Fibroblast of the conjunctiva (primary cell): Measurements from ENCODE around the gene TRMT44.
"Not testable (repeated sequence)": the region's sequence is repeated elsewhere in the genome, so short reads cannot be mapped to it uniquely, and the experiment has no call there.

ENCODE experiments used
- DNase-seq: peaks from one replicate; pipeline ENCODE4 v3.0.0-alpha.2; 2010; ENCODE audit warnings: low read depth

TRMT44 gene

GRCh38 chr4:8468746-8469535, 28.4 kb downstream of the TRMT44 start:
- peak; percentile 39 for DNase-seq

DNA sequence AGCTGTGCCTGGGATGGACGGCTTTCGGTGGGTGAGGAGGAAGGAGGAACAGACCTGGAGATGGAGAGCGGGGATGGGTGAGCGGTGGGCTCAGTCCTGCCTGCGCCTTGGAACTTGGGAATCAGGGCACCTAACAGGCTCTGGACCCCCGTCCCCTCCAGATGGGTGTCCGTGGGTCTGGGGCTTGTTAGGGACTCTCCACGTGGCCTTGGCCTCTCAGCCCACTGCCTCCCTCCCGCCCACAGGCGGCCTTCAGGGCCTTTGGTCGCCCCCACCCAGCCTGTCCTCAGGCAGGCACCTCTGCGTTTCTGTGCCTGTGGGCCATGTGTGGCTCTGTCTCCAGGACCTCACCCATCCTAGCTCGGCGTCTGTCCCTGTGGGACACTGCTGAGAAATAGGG, 29.0 kb downstream of the TRMT44 start:
- no peak for DNase-seq

DNA sequence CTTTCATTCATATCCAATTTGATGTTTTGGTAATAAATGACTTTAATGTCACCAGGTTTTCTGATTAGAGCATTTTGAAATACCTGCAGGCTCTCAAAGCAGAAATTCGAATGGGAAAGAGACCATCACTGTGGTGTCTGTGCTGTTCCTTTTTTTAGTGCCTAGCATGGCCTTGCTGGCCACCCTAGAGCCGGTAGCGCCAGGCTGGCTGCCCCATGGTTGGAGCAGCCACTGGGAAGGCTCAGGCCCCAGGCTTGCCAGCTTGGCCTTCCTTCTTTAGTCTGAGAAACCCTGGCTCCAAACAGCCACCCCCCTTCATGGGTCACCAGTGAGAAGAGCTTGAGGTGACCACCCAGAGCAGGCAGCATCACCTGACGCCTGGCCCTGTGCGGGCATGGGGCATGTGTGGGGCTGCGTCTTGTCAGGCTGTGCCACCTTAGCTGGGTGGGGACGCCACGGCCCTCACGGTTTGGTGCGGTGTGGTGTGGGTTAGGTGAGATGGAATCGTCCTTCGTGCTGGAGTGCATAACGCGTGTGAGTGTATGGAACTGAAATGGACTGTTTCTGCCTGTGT, 30.0 kb downstream of the TRMT44 start:
- DNase-seq = no peak

DNA sequence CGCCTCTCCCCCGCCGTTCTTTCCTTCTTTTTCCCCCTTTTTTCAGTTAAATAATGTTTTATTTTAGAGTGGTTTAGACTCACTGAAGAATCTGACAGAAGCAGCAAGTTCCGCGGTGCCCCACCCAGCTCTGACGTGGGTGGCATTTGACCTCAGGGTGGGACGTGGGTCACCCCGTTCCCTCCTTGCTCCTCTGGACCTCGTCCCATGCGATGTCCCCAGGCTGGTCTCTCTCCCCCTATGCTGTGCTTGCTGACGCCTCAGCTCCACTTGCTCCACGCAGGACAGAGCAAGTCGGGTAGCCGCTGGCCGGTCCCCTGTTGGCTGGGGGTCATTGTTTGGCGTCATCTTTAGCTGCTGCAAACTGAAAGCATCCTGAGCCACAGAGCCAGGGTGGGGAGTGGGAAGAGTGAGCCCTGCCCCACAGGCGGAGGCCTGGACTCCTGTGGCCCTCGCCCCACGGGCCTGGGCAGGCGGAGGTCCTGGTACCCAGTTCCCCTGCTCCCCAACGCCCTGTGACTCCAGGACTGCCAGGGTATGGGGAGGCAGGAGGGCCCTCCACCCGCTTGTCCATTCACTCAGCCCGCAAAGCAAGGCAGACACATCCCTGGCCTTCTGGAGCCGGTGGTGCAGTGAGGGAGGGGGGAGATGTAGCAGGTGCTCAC, 30.8 kb downstream of the TRMT44 start:
- no peak for DNase-seq

DNA sequence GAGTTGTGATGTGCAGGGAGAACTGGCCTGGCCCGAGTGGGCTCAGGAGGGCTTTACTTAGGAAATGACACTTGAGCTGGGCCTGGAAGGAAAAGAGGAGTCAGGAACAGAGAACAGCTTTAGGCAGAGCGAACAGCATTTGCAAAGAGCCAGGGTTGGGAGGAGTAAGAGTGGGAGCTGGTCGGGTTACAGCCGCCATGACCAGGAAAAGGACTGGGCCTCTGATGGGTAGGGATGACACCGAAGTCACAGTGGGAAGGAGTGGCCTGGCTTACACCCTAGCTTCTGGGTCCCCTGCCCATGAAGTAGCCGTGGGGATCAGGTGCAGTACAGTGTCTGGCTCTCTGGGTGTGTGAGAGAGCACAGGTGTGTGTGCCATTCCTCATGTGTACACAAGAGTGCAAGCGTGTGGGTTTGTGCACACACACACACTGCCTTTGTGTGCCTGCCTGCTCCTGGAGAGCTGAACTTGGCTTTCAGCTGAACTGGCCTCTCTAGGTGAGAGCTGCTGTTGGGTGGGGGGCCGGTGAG, 31.6 kb downstream of the TRMT44 start:
- no peak for DNase-seq

DNA sequence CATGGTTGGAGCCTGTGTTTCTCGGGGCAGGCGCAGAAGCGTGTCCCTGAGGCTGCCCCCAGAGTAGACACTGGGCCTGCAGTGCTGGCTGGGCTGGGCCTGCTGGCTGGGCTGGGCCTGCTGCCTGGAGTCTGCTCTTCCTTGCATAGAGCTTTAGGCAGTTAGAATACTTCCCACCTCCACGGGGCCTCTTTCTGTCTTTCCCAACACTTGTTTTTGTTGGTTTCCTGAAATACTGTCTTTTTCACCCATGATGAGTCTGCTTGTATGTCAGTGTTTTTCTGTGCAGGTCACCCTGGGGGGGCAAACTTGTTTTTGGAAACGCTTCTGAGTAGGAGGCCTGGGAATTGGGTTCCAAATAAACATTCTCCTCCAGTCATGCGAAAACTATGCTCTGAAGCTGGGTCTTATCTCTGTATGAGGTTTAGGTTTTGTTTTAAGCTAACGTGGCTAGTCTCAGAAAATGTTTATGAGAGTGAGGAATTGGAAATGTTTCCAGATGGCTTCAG, 32.2 kb downstream of the TRMT44 start:
- peak; percentile 73 for DNase-seq

DNA sequence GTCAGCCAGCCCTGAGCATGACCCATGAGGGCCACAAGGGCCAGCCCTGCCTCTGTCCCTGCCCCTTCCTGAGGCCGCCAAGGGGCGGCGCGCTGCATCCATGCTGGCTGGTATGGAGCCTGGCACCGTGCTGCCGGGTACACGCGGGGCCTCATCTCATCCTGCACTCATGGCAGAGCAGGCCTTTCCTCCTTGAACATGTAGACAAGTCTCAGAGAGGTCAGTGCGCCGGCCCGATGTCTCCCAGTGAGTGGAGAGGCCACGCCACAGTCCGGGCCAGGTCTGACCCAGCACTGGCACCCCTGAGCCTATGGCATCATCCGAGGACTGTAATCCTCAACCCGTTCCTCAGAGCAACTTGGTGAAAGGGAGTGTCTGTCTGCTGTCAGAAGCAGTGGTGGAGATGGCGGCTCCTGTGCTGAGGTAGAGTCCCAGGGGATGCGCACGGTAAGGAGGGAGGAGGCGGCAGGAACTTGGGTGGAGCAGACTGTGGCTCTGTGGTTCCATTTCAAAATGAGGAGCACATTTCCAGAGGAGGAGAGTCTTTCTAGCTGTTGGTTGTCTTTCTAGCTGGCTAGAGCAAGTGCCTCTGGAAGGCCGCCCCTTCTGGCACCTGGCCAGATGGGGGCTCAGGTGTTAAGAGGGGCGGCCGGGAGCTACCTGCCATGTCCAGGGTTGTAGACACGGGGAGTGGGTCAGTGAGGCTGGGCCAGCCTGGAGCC, 32.8 kb downstream of the TRMT44 start:
- no peak for DNase-seq

DNA sequence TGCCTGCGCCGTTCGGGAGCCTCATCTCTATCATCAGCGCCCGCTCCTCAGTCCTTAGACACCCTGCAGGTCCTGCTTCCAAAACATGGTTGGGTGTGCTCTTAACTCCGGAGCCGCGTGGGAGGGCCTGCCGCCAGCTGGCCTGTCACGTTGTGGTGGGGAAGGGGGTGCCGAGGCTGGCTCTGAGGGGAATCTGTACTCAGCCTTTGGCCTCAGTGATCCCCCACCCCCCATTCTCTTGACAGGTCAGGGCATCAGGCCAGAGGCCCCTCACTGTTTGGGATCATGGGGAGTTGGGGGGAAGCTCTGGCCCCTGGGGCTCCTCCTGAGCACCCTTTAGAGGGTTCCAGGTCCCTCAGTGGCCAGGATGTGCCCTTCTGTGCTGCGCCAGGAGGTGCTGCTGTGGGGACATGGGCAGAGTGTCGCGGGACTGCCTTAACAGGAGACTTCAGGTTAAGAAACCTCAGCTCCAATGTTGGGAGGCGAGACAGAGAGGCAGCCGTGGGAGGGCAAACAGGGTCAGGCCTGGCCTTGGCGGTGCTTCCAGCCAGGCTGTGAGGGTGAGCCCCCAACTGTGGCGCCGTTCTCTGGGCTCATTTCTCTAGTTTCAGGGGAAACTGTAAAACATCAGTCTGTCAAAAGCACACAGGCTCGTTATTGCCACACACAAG, 33.5 kb downstream of the TRMT44 start:
- DNase-seq = no peak

- DNase-seq = no peak
Observed at GRCh38 chr4:8474856-8475255, 34.3 kb downstream of the TRMT44 start.

- no peak for DNase-seq
Observed at GRCh38 chr4:8475751-8476575, 35.4 kb downstream of the TRMT44 start.

DNA sequence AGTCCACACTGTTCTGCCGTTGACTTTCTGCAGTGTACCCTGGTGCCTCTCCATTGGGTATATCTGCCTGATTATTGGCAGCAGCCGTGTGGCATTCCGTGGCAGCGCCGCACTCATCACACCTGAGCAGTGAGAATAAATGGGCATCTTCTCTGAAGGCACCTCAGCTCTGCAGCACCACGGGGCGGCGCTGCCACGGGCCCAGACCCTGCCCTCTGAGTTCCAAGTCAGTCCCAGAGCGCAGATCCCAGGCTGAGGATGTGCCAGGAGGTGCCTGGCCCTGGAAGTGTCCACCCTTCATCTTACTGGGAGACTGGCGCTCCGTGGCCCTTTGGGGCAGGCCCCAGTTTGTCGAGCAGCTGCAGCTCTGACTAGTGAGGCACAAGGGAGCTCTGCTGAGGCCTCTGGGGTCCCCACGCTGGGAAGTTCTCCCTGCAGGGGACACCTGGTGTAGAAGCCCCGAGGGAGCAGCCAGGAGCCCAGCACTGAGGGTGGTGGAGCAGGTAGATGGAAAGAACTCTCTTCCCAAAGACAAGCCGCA, 36.6 kb downstream of the TRMT44 start:
- no peak for DNase-seq

DNA sequence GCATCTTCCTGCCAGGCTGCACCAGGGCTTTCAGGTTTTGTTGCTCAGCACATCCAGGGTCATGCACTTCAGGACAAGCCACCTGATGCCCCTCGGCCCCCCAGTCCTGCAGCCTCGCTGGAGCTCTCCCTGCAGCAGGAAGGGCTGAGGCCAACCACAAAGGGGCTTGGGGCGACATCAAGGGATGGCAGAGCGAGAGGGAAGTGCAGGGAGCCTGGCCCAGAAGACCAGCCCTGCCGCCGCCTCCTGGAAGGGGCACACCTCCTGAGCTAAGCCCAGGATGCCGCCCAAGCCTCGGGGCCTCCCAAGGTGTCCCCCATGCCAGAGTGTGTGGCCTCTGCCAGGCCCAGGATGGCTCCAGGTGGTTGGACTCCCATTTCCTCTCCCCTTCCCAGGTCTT, 37.1 kb downstream of the TRMT44 start:
- no peak for DNase-seq

DNA sequence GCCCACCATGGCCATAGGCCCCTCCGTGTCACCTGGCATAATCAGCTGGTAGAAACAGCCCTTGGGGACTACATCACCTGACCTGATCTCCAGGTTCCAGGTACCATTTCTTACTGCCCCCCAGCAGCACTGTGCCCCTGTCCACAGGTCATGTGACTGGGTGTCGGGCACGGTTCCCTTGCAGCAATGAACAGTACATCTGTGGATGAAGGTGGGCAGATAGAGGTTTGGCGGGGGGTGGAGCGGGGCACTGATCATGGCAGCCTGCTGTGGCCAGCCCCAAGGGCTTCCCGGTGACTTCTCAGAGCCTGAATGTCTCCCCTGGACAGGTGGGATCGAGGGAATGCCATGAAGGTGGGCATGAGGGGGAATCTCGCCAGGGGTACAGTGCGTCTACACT, 37.8 kb downstream of the TRMT44 start:
- no peak for DNase-seq

- peak; percentile 51 for DNase-seq
Observed at GRCh38 chr4:8478801-8479744, 38.5 kb downstream of the TRMT44 start.

- DNase-seq = no peak
Observed at GRCh38 chr4:8480221-8480620, 39.6 kb downstream of the TRMT44 start.

DNA sequence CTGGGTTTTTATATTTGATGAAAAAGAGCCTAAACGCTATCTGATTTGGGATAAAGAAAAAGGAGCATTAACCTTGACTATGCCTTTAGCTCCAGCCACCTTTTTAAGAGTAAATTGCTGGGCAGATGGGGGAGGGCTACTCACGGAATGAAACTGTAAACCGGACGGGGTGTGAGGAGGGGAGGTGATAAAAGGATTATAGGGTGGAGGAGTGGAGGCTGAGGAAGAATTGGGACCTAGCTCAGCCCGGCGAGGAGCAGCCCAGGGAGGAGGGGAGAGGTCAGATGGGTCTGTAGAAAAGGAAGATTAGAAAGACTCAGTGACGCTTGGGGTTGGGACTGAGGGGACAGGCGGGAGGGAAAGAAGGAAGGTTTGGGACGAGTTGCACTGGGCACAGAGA, 46.1 kb downstream of the TRMT44 start:
- DNase-seq = not testable (repeated sequence)

DNA sequence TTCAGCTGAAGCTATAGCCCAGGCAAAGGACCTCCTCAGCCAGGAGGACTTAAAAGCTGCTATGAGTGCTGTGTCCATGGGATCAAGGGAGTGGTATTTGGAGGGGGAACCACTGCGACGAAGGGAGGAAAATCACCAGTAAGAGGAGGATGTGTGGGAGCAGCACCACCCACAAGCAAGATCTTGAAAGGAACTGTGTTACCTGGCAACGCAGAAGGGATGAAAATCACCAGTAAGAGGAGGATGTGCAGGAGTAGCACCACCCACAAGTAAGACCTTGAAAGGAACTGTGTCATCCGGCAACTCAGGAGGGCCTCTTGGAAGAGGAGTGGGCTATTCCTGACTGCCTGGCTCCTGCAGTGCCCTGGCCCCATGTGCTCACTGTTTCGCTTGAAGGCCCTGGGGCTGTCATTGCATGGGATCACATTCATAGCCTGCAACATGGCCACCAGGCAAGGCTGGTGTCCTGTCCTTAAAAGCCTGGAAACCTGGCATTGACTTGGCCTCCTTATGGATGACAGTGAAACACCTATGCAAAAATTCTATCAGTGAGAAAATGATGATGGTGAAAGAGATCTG, 48.3 kb downstream of the TRMT44 start:
- no peak for DNase-seq

GRCh38 chr4:8491478-8491877, 50.9 kb downstream of the TRMT44 start:
- DNase-seq = not testable (repeated sequence)

DNA sequence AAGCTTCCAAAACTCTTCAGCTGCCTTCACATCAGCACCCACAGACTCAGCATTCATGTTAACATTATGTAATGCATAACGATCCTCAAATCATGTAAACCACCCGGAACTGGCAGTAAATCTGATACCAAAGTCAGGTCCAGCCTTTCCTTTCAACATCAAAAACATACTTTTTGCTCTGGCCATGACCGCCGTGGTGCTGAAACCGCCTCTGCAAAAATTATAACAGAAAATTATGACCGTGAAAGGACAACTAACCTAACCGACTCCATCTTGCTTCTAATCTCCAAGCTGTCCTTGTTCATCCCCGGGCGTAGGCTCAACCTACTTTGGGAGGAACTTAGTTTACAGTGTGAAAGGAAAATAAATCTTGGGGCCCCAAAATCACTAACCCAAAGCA, 51.6 kb downstream of the TRMT44 start:
- no peak for DNase-seq
